Measurements from ENCODE around the gene AZGP1. TPM values are rescaled to one million over a fixed set of nuclear protein-coding genes. Genes with fewer than 3 reads are reported as not detected.
"Not testable (repeated sequence)": the region's sequence is repeated elsewhere in the genome, so short reads cannot be mapped to it uniquely, and the experiment has no call there.

Gene AZGP1
- total RNA-seq, 1 donor: not detected

DNA sequence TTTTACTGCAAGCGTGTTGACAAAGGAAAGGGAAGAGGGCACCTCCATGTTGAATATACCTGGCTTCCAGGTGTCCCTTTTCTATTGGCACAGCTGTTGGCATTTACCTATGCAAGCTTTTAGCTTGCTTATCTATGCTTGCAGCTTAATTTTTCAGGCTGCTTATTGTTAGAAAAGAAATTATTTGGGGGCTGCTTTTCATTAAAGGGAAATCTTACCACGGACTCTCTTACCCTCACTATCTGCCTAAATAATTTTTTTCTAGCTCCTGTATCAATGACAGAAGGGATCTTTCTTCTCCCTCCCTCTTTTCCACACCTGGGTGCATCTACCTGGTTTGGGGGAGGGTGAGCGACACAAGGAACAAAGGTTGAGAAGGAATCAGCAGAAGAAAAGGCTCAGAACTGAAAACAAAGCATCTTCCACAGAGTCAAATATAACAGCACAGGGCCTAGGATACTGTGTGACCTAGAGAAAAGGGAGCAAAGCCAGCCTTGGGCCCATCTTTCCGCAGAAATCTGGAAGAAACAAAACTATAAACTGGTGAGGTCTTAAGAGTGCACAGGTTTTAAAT lies 31.2 kb downstream of the AZGP1 start:
- no peaks in the 10 kb centered on the region for H3K9me3 ChIP-seq (ENCODE audit: low read depth, low read length)
- peaks cover 7% of the 10 kb centered on the region for H3K4me1 ChIP-seq (ENCODE audit: insufficient read depth, low read length)
- H3K27me3 ChIP-seq (ENCODE audit: insufficient read depth, low read length): peaks cover 3% of the 10 kb centered on the region
- no peak overlapping the region for H3K4me3 ChIP-seq (ENCODE audit: low read length)

DNA sequence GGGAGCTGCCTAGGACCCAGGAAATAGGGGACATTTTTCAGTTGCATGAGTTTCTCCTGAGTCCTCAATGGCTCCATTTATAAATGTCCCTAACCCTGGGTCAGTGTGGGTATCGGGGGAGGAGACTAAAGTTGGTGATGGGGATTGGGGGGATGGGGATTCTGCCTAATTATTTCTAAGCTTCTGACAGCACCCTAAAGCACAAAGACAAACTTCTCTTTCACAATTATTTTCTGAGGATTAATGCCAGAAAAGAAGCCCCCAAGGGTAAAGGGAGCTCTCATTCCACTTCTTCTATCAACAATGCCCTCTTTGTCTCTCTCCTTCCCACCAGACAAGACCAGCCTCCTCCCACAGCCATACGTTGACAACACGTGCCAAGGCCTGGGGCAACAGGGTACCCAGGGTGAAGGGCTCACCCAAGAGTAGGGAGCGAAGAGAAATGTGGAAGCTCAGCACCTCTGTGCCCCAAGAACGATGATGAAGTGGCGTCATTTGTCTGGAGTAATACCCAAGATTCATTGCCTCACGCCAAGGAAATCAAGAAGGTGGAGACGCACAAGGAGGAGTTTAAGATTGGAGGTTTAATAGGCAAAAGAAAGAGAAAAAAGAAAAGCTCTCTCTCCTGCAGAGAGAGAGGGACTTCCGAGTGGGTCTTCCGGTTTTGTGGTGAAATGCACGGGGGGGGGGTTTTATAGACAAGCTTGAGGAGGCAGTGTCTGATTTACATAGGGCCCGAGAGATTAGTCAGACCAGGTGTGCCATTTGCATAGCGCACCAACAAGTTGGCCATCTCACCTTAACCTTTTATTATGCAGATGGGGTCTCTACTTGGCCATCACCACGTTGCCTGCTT lies 32.0 kb downstream of the AZGP1 start:
- no peak overlapping the region for H3K4me3 ChIP-seq (ENCODE audit: low read length)
- peaks cover 2% of the 10 kb centered on the region for H3K9me3 ChIP-seq (ENCODE audit: low read depth, low read length)
- peaks cover 7% of the 10 kb centered on the region for H3K4me1 ChIP-seq (ENCODE audit: insufficient read depth, low read length)
- H3K27me3 ChIP-seq (ENCODE audit: insufficient read depth, low read length): peaks cover 9% of the 10 kb centered on the region

DNA sequence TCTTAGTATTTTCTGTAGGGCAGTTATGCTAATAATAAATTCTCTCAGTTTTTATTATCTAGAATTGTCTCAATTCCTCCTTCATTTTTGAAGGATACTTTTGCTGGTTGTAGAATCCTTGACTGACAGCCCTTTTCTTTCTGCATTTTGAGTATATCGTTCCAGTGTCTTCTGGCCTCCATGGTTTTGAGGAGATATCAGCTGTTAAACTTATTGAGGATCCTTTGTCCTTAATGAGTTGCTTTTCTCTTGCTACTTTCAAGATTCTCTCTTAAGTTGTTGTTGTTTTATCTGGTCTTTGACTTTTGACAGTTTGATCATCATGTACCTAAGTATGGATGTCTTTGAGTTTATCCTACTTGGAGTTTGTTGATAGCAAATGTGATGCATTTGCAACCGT lies 37.5 kb downstream of the AZGP1 start:
- peaks cover 13% of the 10 kb centered on the region for H3K9me3 ChIP-seq (ENCODE audit: low read depth, low read length)
- no peak overlapping the region for H3K4me3 ChIP-seq (ENCODE audit: low read length)
- H3K4me1 ChIP-seq (ENCODE audit: insufficient read depth, low read length): no peaks in the 10 kb centered on the region
- H3K27me3 ChIP-seq (ENCODE audit: insufficient read depth, low read length): peaks cover 23% of the 10 kb centered on the region

- H3K9me3 ChIP-seq (ENCODE audit: low read depth, low read length): peaks cover 13% of the 10 kb centered on the region
Observed at GRCh38 chr7:99935009-99935408, 40.8 kb downstream of the AZGP1 start.

DNA sequence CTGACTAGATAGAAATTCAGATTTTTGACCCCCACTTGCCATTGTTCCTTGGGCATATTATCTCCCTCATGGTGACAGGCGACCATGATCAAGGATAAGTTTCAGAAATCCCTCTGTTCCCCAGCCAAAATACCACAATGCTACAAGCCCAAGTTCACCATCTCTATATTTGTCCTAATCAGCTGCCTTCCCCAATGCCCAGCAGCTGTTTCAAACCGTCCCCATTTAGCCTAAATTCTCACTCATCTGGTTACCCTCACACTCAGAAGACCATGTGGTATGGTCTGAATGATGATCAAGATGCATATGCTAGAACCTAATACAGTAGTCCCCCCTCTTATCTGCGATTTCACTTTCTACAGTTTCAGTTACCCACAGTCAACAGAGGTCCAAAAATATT lies 45.5 kb downstream of the AZGP1 start:
- Histone ChIP-seq H3K27me3 (ENCODE audit: insufficient read depth, low read length) (peaks cover 20% of the 10 kb centered on the region), H3K4me1 (ENCODE audit: insufficient read depth, low read length) (peaks cover 12% of the 10 kb centered on the region), H3K9me3 (ENCODE audit: low read depth, low read length) (no peaks in the 10 kb centered on the region), H3K4me3 (ENCODE audit: low read length) (no peak overlapping the region)

More at GRCh38 chr7:99935009-99935408, 40.8 kb downstream of the AZGP1 start:
- H3K4me1 ChIP-seq (ENCODE audit: insufficient read depth, low read length); H3K4me3 ChIP-seq (ENCODE audit: low read length): not testable (repeated sequence)
- peaks cover 20% of the 10 kb centered on the region for H3K27me3 ChIP-seq (ENCODE audit: insufficient read depth, low read length)

DNA sequence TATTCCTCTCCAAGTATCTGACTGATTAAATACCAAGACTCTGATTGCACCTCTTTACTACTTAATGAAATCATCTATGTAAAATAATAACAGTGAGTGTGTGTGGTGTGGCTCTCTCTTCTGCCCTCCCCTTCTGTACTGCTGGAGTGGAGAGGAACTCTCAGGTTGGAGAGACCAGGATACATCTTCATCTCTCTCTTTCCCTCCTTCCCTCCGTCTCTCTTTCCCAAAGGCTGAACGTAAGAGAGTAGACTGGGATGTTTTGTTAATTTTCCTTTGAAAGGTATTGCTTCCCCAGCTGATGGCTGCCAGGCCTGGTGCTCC lies 46.1 kb downstream of the AZGP1 start:
- no peaks in the 10 kb centered on the region for H3K9me3 ChIP-seq (ENCODE audit: low read depth, low read length)
- H3K4me3 ChIP-seq (ENCODE audit: low read length): no peak overlapping the region
- peaks cover 20% of the 10 kb centered on the region for H3K27me3 ChIP-seq (ENCODE audit: insufficient read depth, low read length)

DNA sequence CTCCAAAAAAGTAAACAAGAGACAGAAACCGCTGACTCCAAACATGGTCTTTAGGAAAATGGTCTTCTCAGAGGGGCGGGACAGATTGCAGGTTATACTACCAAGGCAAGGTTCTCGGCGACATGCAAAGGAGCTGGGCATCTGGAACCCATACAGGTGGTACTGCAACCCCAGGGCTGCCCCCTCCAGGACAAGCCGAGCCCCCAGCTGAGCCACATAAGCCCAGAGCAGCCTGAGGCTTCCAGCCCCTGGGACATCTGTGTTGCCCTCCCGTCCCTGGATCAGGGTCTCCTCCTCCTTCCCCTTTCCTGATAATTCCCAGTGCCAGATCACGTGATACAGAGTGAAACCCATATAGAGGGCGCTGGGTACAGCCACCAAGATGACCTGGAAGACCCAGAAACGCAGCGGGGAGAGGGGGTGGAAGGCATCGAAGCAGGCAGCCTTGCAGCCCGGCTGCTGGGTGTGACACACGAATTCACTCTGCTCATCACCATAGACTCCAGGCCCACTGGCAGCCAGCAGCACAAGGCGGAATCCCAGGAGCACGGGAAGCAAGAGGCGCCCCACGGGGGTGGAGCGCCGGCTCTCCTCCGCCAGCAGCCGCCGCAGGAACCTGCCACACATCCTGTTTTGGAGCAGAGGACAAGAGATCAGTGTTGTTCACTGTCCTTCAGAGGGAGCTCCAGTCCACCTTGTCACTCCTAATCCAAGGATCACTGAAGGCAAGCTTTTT lies 46.7 kb downstream of the AZGP1 start, which contains the start of gene GJC3:
Gene GJC3, minus strand, starts transcription at position 627 of the 736 bp plus-strand sequence. Its CDS starts 0 bp downstream, at position 627.
- Histone ChIP-seq H3K27me3 (ENCODE audit: insufficient read depth, low read length) (peaks cover 20% of the 10 kb centered on the region), H3K4me3 (ENCODE audit: low read length) (no peak within 1 kb of the TSS), H3K9me3 (ENCODE audit: low read depth, low read length) (no peaks in the 10 kb centered on the region), H3K4me1 (ENCODE audit: insufficient read depth, low read length) (peaks cover 12% of the 10 kb centered on the region)

More for the DNA sequence above, 46.1 kb downstream of the AZGP1 start:
- peaks cover 12% of the 10 kb centered on the region for H3K4me1 ChIP-seq (ENCODE audit: insufficient read depth, low read length)

DNA sequence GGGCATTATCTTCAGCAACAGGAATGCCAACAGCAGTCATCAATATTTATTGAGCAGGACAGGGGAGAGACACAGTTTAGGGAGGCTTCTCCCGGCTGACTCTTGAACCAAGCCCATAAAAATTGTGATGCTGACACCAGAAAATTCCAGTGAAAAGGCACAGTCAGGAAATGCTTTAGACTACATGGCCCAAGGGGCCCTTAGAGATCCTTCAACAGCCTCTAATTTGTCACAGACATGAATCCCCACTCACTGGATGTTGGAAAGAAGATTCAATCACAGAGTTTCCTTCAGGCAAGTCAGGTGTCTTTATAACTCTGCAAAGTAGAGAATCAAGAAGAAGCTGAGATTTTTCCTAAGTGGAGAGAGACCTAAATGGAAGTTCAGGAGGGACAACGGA lies 47.6 kb downstream of the AZGP1 start:
- H3K4me3 ChIP-seq (ENCODE audit: low read length): no peak overlapping the region
- no peaks in the 10 kb centered on the region for H3K9me3 ChIP-seq (ENCODE audit: low read depth, low read length)
- peaks cover 12% of the 10 kb centered on the region for H3K4me1 ChIP-seq (ENCODE audit: insufficient read depth, low read length)
- peaks cover 20% of the 10 kb centered on the region for H3K27me3 ChIP-seq (ENCODE audit: insufficient read depth, low read length)

DNA sequence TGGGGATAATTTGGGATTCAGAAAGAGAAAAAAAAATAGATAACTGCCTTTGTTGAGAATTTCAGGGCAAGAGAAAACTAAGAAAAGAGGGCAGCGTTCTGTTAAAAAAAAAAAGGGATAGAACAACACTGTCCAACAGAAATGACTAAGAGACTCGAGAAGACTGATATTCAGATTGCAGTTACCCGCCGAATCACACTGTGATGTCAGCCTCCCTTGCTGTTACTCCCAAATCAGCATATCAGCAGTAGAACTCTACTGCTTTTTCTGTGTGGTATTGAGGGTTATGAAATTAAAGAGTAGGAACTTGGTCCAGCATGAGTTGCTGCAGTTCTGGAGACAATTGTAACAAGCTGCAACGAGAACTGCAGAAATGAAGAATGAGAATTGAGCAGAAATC lies 48.3 kb downstream of the AZGP1 start:
- H3K4me1 ChIP-seq (ENCODE audit: insufficient read depth, low read length): peaks cover 12% of the 10 kb centered on the region
- peaks cover 20% of the 10 kb centered on the region for H3K27me3 ChIP-seq (ENCODE audit: insufficient read depth, low read length)
- no peaks in the 10 kb centered on the region for H3K9me3 ChIP-seq (ENCODE audit: low read depth, low read length)
- H3K4me3 ChIP-seq (ENCODE audit: low read length): no peak overlapping the region

DNA sequence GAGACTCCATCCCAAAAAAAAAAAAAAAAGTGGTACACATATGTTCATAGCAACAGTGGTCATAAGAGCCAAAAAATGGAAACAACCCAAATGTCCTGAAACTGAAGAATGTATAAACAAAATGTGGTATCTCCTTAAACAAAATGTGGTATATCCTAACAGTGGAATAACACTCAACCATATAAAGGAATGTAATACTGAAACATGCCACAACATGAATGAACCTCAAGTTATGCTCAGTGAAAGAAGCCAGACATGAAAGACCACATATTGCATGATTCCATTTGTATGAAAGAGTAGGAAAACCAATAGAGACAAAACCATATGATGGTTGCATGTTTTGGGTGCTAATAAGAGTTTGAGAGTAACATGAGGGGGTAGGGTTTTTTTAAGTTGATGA lies 49.5 kb downstream of the AZGP1 start:
- peaks cover 20% of the 10 kb centered on the region for H3K27me3 ChIP-seq (ENCODE audit: insufficient read depth, low read length)
- H3K4me3 ChIP-seq (ENCODE audit: low read length): no peak overlapping the region
- no peaks in the 10 kb centered on the region for H3K9me3 ChIP-seq (ENCODE audit: low read depth, low read length)
- H3K4me1 ChIP-seq (ENCODE audit: insufficient read depth, low read length): peaks cover 12% of the 10 kb centered on the region

- H3K27me3 ChIP-seq (ENCODE audit: insufficient read depth, low read length): peaks cover 15% of the 10 kb centered on the region
- peaks cover 15% of the 10 kb centered on the region for H3K4me1 ChIP-seq (ENCODE audit: insufficient read depth, low read length)
- H3K4me3 ChIP-seq (ENCODE audit: low read length): no peak overlapping the region
- no peaks in the 10 kb centered on the region for H3K9me3 ChIP-seq (ENCODE audit: low read depth, low read length)
Observed at GRCh38 chr7:99923200-99923599, 52.6 kb downstream of the AZGP1 start.

GRCh38 chr7:99920149-99920548 lies 55.7 kb downstream of the AZGP1 start:
- no peaks in the 10 kb centered on the region for H3K9me3 ChIP-seq (ENCODE audit: low read depth, low read length)
- H3K4me3 ChIP-seq (ENCODE audit: low read length): peak overlapping the region; percentile 87
- peaks cover 39% of the 10 kb centered on the region for H3K4me1 ChIP-seq (ENCODE audit: insufficient read depth, low read length)
- no peaks in the 10 kb centered on the region for H3K27me3 ChIP-seq (ENCODE audit: insufficient read depth, low read length)

- Histone ChIP-seq H3K27me3 (ENCODE audit: insufficient read depth, low read length) (no peaks in the 10 kb centered on the region), H3K4me1 (ENCODE audit: insufficient read depth, low read length) (peaks cover 39% of the 10 kb centered on the region)
Observed at GRCh38 chr7:99919814-99920112, 56.1 kb downstream of the AZGP1 start.

GRCh38 chr7:99918959-99919813 lies 56.6 kb downstream of the AZGP1 start, which contains the start of gene TRIM4:
Gene TRIM4, minus strand, starts transcription at chr7:99919530. Its CDS starts 129 bp downstream, at chr7:99919401.
- Histone ChIP-seq H3K9me3 (ENCODE audit: low read depth, low read length) (no peaks in the 10 kb centered on the region), H3K4me1 (ENCODE audit: insufficient read depth, low read length) (peaks cover 43% of the 10 kb centered on the region), H3K4me3 (ENCODE audit: low read length) (peak within 1 kb of the TSS; percentile 87), H3K27me3 (ENCODE audit: insufficient read depth, low read length) (no peaks in the 10 kb centered on the region)

More at GRCh38 chr7:99919814-99920112, 56.1 kb downstream of the AZGP1 start:
- Histone ChIP-seq H3K4me3 (ENCODE audit: low read length) (peak overlapping the region; percentile 87), H3K9me3 (ENCODE audit: low read depth, low read length) (no peaks in the 10 kb centered on the region)
